ENCODE measurements around the gene TUBB1.

Gene TUBB1

GRCh38 chr20:58987790-58988564 lies 31.3 kb upstream of the TUBB1 start:
- no peak overlapping the region for H3K4me3 ChIP-seq (ENCODE audit: low read depth in 1 of 2, low read length in 2 of 2)
- H3K4me1 ChIP-seq (ENCODE audit: control insufficient read depth in 1 of 2, insufficient read depth in 2 of 2, low read length in 2 of 2): peaks cover 7 to 9% of the 10 kb centered on the region in 2 donors
- H3K9ac ChIP-seq (ENCODE audit: low read depth in 1 of 2, low read length in 2 of 2): no peak overlapping the region
- H3K27ac ChIP-seq (ENCODE audit: low read depth, low read length): no peak overlapping the region
- H3K27me3 ChIP-seq (ENCODE audit: control insufficient read depth in 1 of 2, insufficient read depth in 2 of 2, low read length in 2 of 2): no peaks in the 10 kb centered on the region
- peaks cover 56 to 67% of the 10 kb centered on the region in 2 donors for H3K36me3 ChIP-seq (ENCODE audit: control insufficient read depth in 1 of 2, insufficient read depth in 2 of 2, low read length in 2 of 2)
- H3K9me3 ChIP-seq (ENCODE audit: control insufficient read depth in 1 of 2, low read length in 2 of 2): no peaks in the 10 kb centered on the region

DNA sequence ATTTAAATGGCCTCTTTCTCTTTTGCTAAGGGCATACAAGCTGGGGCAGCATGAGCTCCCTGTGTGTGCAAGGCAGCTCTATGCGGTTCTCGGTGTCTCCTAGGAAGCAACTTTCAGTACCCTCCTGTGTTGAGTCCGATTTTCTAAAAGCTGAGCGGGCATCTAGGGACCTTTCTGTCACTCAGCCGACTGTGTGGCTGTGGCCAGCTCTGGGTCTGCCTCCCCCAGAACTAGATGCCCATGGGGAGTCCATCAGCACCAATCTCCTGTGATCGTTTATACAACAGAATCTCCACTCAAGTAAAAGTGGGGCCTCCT lies 30.7 kb upstream of the TUBB1 start:
- no peak overlapping the region for H3K27ac ChIP-seq (ENCODE audit: low read depth, low read length)
- H3K4me1 ChIP-seq (ENCODE audit: control insufficient read depth in 1 of 2, insufficient read depth in 2 of 2, low read length in 2 of 2): peaks cover 7 to 9% of the 10 kb centered on the region in 2 donors
- no peak overlapping the region for H3K9ac ChIP-seq (ENCODE audit: low read depth in 1 of 2, low read length in 2 of 2)
- H3K27me3 ChIP-seq (ENCODE audit: control insufficient read depth in 1 of 2, insufficient read depth in 2 of 2, low read length in 2 of 2): no peaks in the 10 kb centered on the region
- no peaks in the 10 kb centered on the region for H3K9me3 ChIP-seq (ENCODE audit: control insufficient read depth in 1 of 2, low read length in 2 of 2)
- no peak overlapping the region for H3K4me3 ChIP-seq (ENCODE audit: low read depth in 1 of 2, low read length in 2 of 2)
- H3K36me3 ChIP-seq (ENCODE audit: control insufficient read depth in 1 of 2, insufficient read depth in 2 of 2, low read length in 2 of 2): peaks cover 62 to 73% of the 10 kb centered on the region in 2 donors

- H3K36me3 ChIP-seq (ENCODE audit: control insufficient read depth in 1 of 2, insufficient read depth in 2 of 2, low read length in 2 of 2): peaks cover 67 to 79% of the 10 kb centered on the region in 2 donors
- H3K27me3 ChIP-seq (ENCODE audit: control insufficient read depth in 1 of 2, insufficient read depth in 2 of 2, low read length in 2 of 2): no peaks in the 10 kb centered on the region
- no peak overlapping the region for H3K4me3 ChIP-seq (ENCODE audit: low read depth in 1 of 2, low read length in 2 of 2)
- no peaks in the 10 kb centered on the region for H3K9me3 ChIP-seq (ENCODE audit: control insufficient read depth in 1 of 2, low read length in 2 of 2)
- H3K9ac ChIP-seq (ENCODE audit: low read depth in 1 of 2, low read length in 2 of 2): no peak overlapping the region
- H3K4me1 ChIP-seq (ENCODE audit: control insufficient read depth in 1 of 2, insufficient read depth in 2 of 2, low read length in 2 of 2): peaks cover under 1 to 3% of the 10 kb centered on the region in 2 donors
- no peak overlapping the region for H3K27ac ChIP-seq (ENCODE audit: low read depth, low read length)
These were observed 30.0 kb upstream of the TUBB1 start for GRCh38 chr20:58989196-58989595.

DNA sequence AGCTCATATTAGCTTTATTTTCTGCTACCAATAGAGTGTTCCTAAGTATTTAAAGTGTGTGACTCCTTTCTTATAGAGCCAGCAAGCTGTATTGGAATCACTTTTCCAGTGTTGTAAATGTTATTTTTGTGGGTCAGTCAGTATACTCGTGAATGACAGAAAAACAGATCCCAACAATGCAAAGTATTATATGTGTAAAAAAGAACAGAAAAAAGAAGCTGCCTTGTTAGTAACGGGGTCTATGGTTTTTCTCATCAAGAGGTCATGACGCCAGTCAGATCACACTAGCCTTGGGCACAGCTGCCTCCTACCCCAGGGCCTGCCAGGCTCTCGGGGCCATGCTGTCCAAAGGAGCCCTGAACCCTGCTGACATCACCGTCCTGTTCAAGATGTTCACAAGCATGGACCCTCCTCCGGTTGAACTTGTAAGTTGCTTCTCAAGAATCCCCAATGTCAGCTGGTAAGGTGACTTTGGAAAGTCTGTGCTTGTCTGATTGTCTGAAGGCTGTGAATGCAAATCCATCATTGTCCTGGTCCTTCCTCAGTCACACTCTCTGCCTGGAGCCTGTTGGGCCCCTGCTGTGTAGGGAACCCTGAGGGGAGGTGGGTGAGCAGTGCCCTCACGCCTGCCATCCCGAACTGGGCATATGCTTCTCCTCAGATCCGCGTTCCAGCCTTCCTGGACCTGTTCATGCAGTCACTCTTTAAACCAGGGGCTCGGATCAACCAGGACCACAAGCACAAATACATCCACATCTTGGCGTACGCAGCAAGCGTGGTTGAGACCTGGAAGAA lies 28.4 kb upstream of the TUBB1 start:
- H3K27ac ChIP-seq (ENCODE audit: low read depth, low read length): no peak overlapping the region
- H3K36me3 ChIP-seq (ENCODE audit: control insufficient read depth in 1 of 2, insufficient read depth in 2 of 2, low read length in 2 of 2): peaks cover 79 to 96% of the 10 kb centered on the region in 2 donors
- H3K4me3 ChIP-seq (ENCODE audit: low read depth in 1 of 2, low read length in 2 of 2): no peak overlapping the region

DNA sequence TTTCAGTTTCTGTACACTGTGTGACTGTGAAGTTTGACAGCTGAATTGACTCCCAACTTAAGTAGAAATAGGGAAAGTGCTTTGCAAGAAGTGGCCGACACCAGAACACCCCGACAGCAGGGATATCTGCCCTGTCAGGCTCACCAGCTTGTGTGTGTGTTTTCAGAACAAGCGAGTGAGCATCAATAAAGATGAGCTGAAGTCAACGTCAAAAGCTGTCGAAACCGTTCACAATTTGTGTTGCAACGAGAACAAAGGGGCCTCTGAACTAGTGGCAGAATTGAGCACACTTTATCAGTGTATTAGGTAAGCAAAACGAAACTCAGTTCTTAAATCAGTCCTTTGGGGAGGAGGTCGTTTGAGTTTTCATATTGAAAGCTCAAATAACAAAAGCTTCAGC lies 27.5 kb upstream of the TUBB1 start:
- Histone ChIP-seq H3K4me1 (ENCODE audit: control insufficient read depth in 1 of 2, insufficient read depth in 2 of 2, low read length in 2 of 2) (no peaks in the 10 kb centered on the region), H3K27ac (ENCODE audit: low read depth, low read length) (no peak overlapping the region), H3K9ac (ENCODE audit: low read depth in 1 of 2, low read length in 2 of 2) (no peak overlapping the region), H3K36me3 (ENCODE audit: control insufficient read depth in 1 of 2, insufficient read depth in 2 of 2, low read length in 2 of 2) (peaks cover 86 to 99% of the 10 kb centered on the region in 2 donors), H3K9me3 (ENCODE audit: control insufficient read depth in 1 of 2, low read length in 2 of 2) (no peaks in the 10 kb centered on the region), H3K27me3 (ENCODE audit: control insufficient read depth in 1 of 2, insufficient read depth in 2 of 2, low read length in 2 of 2) (no peaks in the 10 kb centered on the region), H3K4me3 (ENCODE audit: low read depth in 1 of 2, low read length in 2 of 2) (no peak overlapping the region)

More for the DNA sequence above, 28.4 kb upstream of the TUBB1 start:
- Histone ChIP-seq H3K9ac (ENCODE audit: low read depth in 1 of 2, low read length in 2 of 2) (no peak overlapping the region), H3K27me3 (ENCODE audit: control insufficient read depth in 1 of 2, insufficient read depth in 2 of 2, low read length in 2 of 2) (no peaks in the 10 kb centered on the region), H3K4me1 (ENCODE audit: control insufficient read depth in 1 of 2, insufficient read depth in 2 of 2, low read length in 2 of 2) (no peaks in the 10 kb centered on the region), H3K9me3 (ENCODE audit: control insufficient read depth in 1 of 2, low read length in 2 of 2) (no peaks in the 10 kb centered on the region)

DNA sequence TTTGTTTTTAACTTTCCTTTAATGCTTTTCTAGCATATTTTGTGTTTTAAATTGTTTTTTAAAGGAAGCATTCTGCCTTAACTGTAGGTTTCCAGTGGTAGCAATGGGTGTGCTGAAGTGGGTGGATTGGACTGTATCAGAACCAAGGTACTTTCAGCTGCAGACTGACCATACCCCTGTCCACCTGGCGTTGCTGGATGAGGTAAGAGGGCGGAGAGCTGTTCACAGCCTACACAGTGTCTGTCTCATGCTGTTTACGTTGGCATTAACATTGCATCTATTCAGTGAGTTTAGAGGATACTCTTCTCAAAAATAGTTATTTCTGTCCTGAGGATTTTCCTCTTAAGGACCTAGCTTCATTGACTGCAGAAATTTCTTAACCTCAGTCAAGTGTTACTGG lies 26.3 kb upstream of the TUBB1 start:
- H3K4me1 ChIP-seq (ENCODE audit: control insufficient read depth in 1 of 2, insufficient read depth in 2 of 2, low read length in 2 of 2): no peaks in the 10 kb centered on the region
- no peak overlapping the region for H3K27ac ChIP-seq (ENCODE audit: low read depth, low read length)
- H3K27me3 ChIP-seq (ENCODE audit: control insufficient read depth in 1 of 2, insufficient read depth in 2 of 2, low read length in 2 of 2): no peaks in the 10 kb centered on the region
- H3K9me3 ChIP-seq (ENCODE audit: control insufficient read depth in 1 of 2, low read length in 2 of 2): no peaks in the 10 kb centered on the region
- H3K4me3 ChIP-seq (ENCODE audit: low read depth in 1 of 2, low read length in 2 of 2): no peak overlapping the region
- H3K36me3 ChIP-seq (ENCODE audit: control insufficient read depth in 1 of 2, insufficient read depth in 2 of 2, low read length in 2 of 2): peaks cover 86 to 96% of the 10 kb centered on the region in 2 donors
- H3K9ac ChIP-seq (ENCODE audit: low read depth in 1 of 2, low read length in 2 of 2): no peak overlapping the region

DNA sequence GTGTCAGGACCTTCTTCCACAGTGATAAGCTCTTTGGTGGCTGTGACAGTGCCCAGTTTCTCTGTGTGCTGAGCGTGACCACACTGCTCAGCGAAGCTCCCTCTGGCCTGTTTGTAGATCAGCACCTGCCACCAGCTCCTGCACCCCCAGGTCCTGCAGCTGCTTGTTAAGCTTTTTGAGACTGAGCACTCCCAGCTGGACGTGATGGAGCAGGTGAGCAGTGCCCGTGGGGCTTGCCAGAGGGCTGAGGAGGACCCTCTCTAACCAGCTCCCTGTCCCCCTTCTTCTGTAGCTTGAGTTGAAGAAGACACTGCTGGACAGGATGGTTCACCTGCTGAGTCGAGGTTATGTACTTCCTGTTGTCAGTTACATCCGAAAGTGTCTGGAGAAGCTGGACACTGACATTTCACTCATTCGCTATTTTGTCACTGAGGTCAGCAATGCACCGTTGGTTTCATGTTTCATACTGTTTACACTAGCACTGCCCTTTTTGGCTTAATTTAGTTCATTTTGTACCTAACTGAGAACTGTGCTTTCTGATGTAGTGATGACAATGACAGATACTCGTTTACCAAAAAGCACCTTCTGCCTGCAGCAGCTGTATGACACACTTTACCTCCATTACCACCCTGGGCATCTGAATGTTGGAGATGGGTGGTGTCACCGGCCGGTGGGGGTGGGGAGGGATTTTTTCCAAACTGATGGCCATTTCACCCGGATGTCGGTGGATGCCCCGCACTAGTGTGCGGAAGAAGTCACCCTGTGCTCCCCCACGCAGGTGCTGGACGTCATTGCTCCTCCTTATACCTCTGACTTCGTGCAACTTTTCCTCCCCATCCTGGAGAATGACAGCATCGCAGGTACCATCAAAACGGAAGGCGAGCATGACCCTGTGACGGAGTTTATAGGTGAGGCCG lies 25.6 kb upstream of the TUBB1 start:
- H3K4me3 ChIP-seq (ENCODE audit: low read depth in 1 of 2, low read length in 2 of 2): no peak overlapping the region
- H3K36me3 ChIP-seq (ENCODE audit: control insufficient read depth in 1 of 2, insufficient read depth in 2 of 2, low read length in 2 of 2): peaks cover 79 to 93% of the 10 kb centered on the region in 2 donors
- H3K9ac ChIP-seq (ENCODE audit: low read depth in 1 of 2, low read length in 2 of 2): no peak overlapping the region
- H3K9me3 ChIP-seq (ENCODE audit: control insufficient read depth in 1 of 2, low read length in 2 of 2): no peaks in the 10 kb centered on the region
- H3K27me3 ChIP-seq (ENCODE audit: control insufficient read depth in 1 of 2, insufficient read depth in 2 of 2, low read length in 2 of 2): no peaks in the 10 kb centered on the region
- no peak overlapping the region for H3K27ac ChIP-seq (ENCODE audit: low read depth, low read length)
- no peaks in the 10 kb centered on the region for H3K4me1 ChIP-seq (ENCODE audit: control insufficient read depth in 1 of 2, insufficient read depth in 2 of 2, low read length in 2 of 2)

DNA sequence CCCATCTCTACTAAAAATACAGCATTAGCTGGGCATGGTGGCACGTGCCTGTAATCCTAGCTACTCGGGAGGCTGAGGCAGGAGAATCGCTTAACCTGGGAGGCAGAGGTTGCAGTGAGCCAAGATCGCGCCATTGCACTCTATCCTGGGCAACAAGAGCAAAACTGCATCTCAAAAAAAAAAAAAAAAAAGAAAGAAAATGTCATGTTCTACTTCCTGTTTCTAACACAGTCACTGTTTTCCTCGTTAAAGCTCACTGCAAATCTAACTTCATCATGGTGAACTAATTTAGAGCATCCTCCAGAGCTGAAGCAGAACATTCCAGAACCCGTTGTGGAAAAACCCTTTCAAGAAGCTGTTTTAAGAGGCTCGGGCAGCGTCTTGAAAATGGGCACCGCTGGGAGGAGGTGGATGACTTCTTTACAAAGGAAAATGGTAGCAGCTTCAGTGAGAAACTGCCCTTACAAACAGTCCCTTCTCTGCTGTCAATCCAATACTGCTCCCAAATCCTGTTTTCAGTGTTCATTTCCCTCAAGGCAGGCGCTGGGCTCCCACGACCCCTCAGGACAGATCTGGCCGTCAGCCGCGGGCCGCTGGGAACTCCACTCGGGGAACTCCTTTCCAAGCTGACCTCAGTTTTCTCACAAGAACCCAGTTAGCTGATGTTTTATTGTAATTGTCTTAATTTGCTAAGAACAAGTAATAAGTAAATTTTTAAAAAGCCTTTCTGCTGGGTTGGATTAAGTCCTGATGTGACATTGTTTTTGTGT lies 24.7 kb upstream of the TUBB1 start:
- no peaks in the 10 kb centered on the region for H3K9me3 ChIP-seq (ENCODE audit: control insufficient read depth in 1 of 2, low read length in 2 of 2)
- H3K36me3 ChIP-seq (ENCODE audit: control insufficient read depth in 1 of 2, insufficient read depth in 2 of 2, low read length in 2 of 2): peaks cover 70 to 92% of the 10 kb centered on the region in 2 donors
- H3K27me3 ChIP-seq (ENCODE audit: control insufficient read depth in 1 of 2, insufficient read depth in 2 of 2, low read length in 2 of 2): no peaks in the 10 kb centered on the region
- no peak overlapping the region for H3K27ac ChIP-seq (ENCODE audit: low read depth, low read length)
- no peak overlapping the region for H3K9ac ChIP-seq (ENCODE audit: low read depth in 1 of 2, low read length in 2 of 2)
- H3K4me3 ChIP-seq (ENCODE audit: low read depth in 1 of 2, low read length in 2 of 2): no peak overlapping the region
- no peaks in the 10 kb centered on the region for H3K4me1 ChIP-seq (ENCODE audit: control insufficient read depth in 1 of 2, insufficient read depth in 2 of 2, low read length in 2 of 2)

- H3K36me3 ChIP-seq (ENCODE audit: control insufficient read depth in 1 of 2, insufficient read depth in 2 of 2, low read length in 2 of 2): peaks cover 65 to 88% of the 10 kb centered on the region in 2 donors
- H3K4me1 ChIP-seq (ENCODE audit: control insufficient read depth in 1 of 2, insufficient read depth in 2 of 2, low read length in 2 of 2): no peaks in the 10 kb centered on the region
These were observed 23.6 kb upstream of the TUBB1 start for GRCh38 chr20:58995461-58996225.

More at GRCh38 chr20:58995461-58996225, 23.6 kb upstream of the TUBB1 start:
- Histone ChIP-seq H3K9me3 (ENCODE audit: control insufficient read depth in 1 of 2, low read length in 2 of 2) (no peaks in the 10 kb centered on the region), H3K27me3 (ENCODE audit: control insufficient read depth in 1 of 2, insufficient read depth in 2 of 2, low read length in 2 of 2) (no peaks in the 10 kb centered on the region), H3K4me3 (ENCODE audit: low read depth in 1 of 2, low read length in 2 of 2) (no peak overlapping the region), H3K9ac (ENCODE audit: low read depth in 1 of 2, low read length in 2 of 2) (no peak overlapping the region), H3K27ac (ENCODE audit: low read depth, low read length) (no peak overlapping the region)

Measured in duodenal mucosa (tissue), 2 donors.